Parathyroid adenoma (tissue), 2 donors: ENCODE data around the gene CFAP61.

Experiments used
- H2AFZ ChIP-seq: fragments of 300-600 bp; sonication (generic); one replicate; pipeline ENCODE4 v1.7.0; 2017; ENCODE audit warnings: antibody characterized with exemption, mild to moderate bottlenecking
- H3K27ac ChIP-seq: fragments of 300-600 bp; sonication (generic); one replicate; pipeline ENCODE4 v1.7.0; 2017
- H3K27me3 ChIP-seq: fragments of 300-600 bp; sonication (generic); one replicate; pipeline ENCODE4 v1.7.0; 2017; ENCODE audit warnings: low read length; ENCODE audit not compliant: control insufficient read depth, insufficient read depth
- H3K36me3 ChIP-seq: fragments of 300-600 bp; sonication (generic); one replicate; pipeline ENCODE4 v1.7.0; 2017; ENCODE audit warnings: low read length; ENCODE audit not compliant: control insufficient read depth, insufficient read depth
- H3K4me1 ChIP-seq: fragments of 300-600 bp; sonication (generic); one replicate; pipeline ENCODE4 v1.7.0; 2017; ENCODE audit warnings: control low read depth
- H3K4me2 ChIP-seq: fragments of 300-600 bp; sonication (generic); one replicate; pipeline ENCODE4 v1.7.0; 2017; ENCODE audit warnings: low read length
- H3K4me3 ChIP-seq: fragments of 300-600 bp; sonication (generic); one replicate; pipeline ENCODE4 v1.7.0; 2017; ENCODE audit warnings: low read depth, low read length
- H3K79me2 ChIP-seq: fragments of 300-600 bp; sonication (generic); one replicate; pipeline ENCODE4 v1.7.0; 2017; ENCODE audit warnings: control low read depth
- H3K9ac ChIP-seq: fragments of 300-600 bp; sonication (generic); one replicate; pipeline ENCODE4 v1.7.0; 2017; ENCODE audit warnings: mild to moderate bottlenecking
- H3K9me3 ChIP-seq: fragments of 300-600 bp; sonication (generic); one replicate; pipeline ENCODE4 v1.7.0; 2017; ENCODE audit warnings: low read length; ENCODE audit not compliant: control insufficient read depth
- TF ChIP-seq, protein P1 (sequence below): fragments of 300-600 bp; sonication (generic); IDR thresholded peaks from one replicate; pipeline ENCODE4 v1.7.0; 2017; ENCODE audit warnings: antibody characterized with exemption, mild to moderate bottlenecking
- donor health status: primary hyperparathyroidism.

The CFAP61 gene

GRCh38 chr20:20227013-20227571, 174.8 kb downstream of the CFAP61 start:
- no peak overlapping the region for H2AFZ ChIP-seq
- no peak overlapping the region for H3K9ac ChIP-seq
- H3K4me1 ChIP-seq: no peaks in the 10 kb centered on the region
- H3K9me3 ChIP-seq: no peaks in the 10 kb centered on the region
- H3K27me3 ChIP-seq: no peaks in the 10 kb centered on the region
- no peak overlapping the region for H3K4me2 ChIP-seq
- no peaks in the 10 kb centered on the region for H3K79me2 ChIP-seq
- no peak overlapping the region for H3K27ac ChIP-seq
- H3K36me3 ChIP-seq: no peaks in the 10 kb centered on the region
- TF ChIP-seq, protein P1, sequence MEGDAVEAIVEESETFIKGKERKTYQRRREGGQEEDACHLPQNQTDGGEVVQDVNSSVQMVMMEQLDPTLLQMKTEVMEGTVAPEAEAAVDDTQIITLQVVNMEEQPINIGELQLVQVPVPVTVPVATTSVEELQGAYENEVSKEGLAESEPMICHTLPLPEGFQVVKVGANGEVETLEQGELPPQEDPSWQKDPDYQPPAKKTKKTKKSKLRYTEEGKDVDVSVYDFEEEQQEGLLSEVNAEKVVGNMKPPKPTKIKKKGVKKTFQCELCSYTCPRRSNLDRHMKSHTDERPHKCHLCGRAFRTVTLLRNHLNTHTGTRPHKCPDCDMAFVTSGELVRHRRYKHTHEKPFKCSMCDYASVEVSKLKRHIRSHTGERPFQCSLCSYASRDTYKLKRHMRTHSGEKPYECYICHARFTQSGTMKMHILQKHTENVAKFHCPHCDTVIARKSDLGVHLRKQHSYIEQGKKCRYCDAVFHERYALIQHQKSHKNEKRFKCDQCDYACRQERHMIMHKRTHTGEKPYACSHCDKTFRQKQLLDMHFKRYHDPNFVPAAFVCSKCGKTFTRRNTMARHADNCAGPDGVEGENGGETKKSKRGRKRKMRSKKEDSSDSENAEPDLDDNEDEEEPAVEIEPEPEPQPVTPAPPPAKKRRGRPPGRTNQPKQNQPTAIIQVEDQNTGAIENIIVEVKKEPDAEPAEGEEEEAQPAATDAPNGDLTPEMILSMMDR: no peak
- no peak overlapping the region for H3K4me3 ChIP-seq

DNA sequence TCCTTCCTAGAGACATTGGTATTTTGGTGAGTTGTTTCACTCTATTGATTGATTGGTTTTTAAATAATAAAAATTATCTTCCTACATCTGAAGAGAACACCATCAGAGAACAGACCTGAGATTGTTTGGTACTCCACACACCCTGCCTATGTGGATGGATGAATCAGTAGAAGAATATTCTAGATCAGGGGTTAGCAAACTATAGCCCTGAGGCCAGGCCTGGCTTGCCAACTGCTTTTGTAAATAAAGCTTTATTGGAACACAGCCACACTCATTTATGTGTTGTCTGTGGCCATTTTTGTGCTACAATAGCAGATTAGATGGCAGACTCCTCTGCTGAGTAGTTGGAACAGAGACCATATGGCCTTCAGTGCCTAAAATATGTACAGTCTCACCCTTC, 176.0 kb downstream of the CFAP61 start:
- H3K4me1 ChIP-seq: no peaks in the 10 kb centered on the region
- H3K27ac ChIP-seq: no peak overlapping the region
- H3K4me3 ChIP-seq: no peak overlapping the region
- no peak overlapping the region for H3K4me2 ChIP-seq
- H2AFZ ChIP-seq: no peak overlapping the region
- H3K27me3 ChIP-seq: no peaks in the 10 kb centered on the region
- TF ChIP-seq, protein P1: no peak
- H3K9ac ChIP-seq: no peak overlapping the region
- H3K36me3 ChIP-seq: no peaks in the 10 kb centered on the region
- H3K9me3 ChIP-seq: no peaks in the 10 kb centered on the region
- no peaks in the 10 kb centered on the region for H3K79me2 ChIP-seq

DNA sequence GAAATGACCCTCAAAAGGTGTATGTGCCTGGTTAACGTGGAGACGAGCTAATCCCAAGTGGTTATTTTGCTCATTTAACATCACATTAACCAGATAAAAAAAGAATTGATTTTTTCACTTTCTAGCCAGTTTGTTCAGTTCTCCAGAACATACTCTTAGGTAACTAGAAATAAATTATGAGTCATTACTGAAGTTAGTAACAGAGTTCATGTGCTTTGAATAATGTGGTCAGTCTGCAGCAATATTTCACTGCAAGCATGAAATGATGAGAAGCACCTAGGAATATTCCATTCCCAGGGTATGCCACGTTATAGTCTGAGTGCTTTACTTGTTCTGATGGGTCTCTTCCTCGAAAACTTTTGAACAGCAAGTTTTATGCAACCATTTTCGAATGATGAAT, 177.3 kb downstream of the CFAP61 start:
- TF ChIP-seq, protein P1: no peak
- Histone ChIP-seq H3K27me3 (no peaks in the 10 kb centered on the region), H3K27ac (no peak overlapping the region)

DNA sequence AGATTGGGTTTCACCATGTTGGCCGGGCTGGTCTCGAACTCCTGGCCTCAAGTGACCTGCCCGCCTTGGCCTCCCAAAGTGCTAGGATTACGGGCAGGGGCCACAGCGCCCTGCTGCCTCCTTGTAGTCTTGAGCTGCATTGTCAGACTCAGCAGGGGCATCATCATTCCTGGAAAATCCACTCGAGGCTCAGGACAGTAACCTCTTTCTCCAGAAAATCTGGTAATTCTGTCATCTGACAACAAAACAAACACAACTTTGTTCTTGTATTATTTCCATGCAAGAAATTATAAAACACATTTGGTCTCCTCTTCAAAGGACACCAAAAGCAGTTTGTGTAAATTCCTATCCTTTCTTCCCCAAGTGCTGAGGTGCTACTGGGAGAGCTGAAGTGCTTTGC, 178.4 kb downstream of the CFAP61 start:
- H3K4me1 ChIP-seq: no peaks in the 10 kb centered on the region
- H3K79me2 ChIP-seq: no peaks in the 10 kb centered on the region
- no peak overlapping the region for H3K4me2 ChIP-seq
- H3K36me3 ChIP-seq: no peaks in the 10 kb centered on the region
- no peak overlapping the region for H2AFZ ChIP-seq
- H3K9me3 ChIP-seq: no peaks in the 10 kb centered on the region
- H3K4me3 ChIP-seq: no peak overlapping the region
- no peak overlapping the region for H3K27ac ChIP-seq
- no peak overlapping the region for H3K9ac ChIP-seq
- TF ChIP-seq, protein P1: no peak
- H3K27me3 ChIP-seq: no peaks in the 10 kb centered on the region

More for the DNA sequence above, 177.3 kb downstream of the CFAP61 start:
- H3K9me3 ChIP-seq: no peaks in the 10 kb centered on the region
- H3K36me3 ChIP-seq: no peaks in the 10 kb centered on the region
- no peak overlapping the region for H2AFZ ChIP-seq
- H3K4me1 ChIP-seq: no peaks in the 10 kb centered on the region
- no peak overlapping the region for H3K4me3 ChIP-seq
- no peak overlapping the region for H3K4me2 ChIP-seq
- no peak overlapping the region for H3K9ac ChIP-seq
- no peaks in the 10 kb centered on the region for H3K79me2 ChIP-seq
